ENCODE measurements around the gene IL11RA. TPM values are rescaled to one million over a fixed set of nuclear protein-coding genes. Genes with fewer than 3 reads are reported as not detected.

Gene IL11RA
- total RNA-seq, 2 donors from 2014 or later: 12.6 to 34.2 TPM

- peak; percentile 96 for DNase-seq (ENCODE audit: low spot score)
- intact Hi-C loops (cut with DNase I): no loop called here
Observed at GRCh38 chr9:34701769-34702736, 50.1 kb downstream of the IL11RA start.

- intact Hi-C loops (cut with DNase I): no loop called here
Observed at GRCh38 chr9:34707130-34707529, 55.1 kb downstream of the IL11RA start.

GRCh38 chr9:34709196-34709978, 57.4 kb downstream of the IL11RA start:
- DNase-seq (ENCODE audit: low spot score): peak; percentile 49
- intact Hi-C loops (cut with DNase I): no loop called here

More at GRCh38 chr9:34707130-34707529, 55.1 kb downstream of the IL11RA start:
- DNase-seq (ENCODE audit: low spot score): no peak

- intact Hi-C loops (cut with DNase I): no loop called here
- peak; percentile 81 for DNase-seq (ENCODE audit: low spot score)
Observed at GRCh38 chr9:34710023-34710422, 58.0 kb downstream of the IL11RA start, which contains the start of gene CCL21. Gene CCL21, minus strand, starts transcription at chr9:34710136. Its CDS starts 70 bp downstream, at chr9:34710066.

Other genes starting within 250 kb of the IL11RA start
- 10 to 100 TPM; 26.3 to 39.3 TPM for gene FAM219A, start 193.6 kb upstream of the IL11RA start, total RNA-seq
- gene DNAI1, start 193.4 kb upstream of the IL11RA start, total RNA-seq: not detected
- gene ENHO, start 129.2 kb upstream of the IL11RA start, total RNA-seq: under 1 TPM; 0.24 to 0.74 TPM
- 10 to 100 TPM in 1 of 2 donors, 1 to 10 TPM in 1; 7.0 to 15.5 TPM for gene CNTFR, start 62.5 kb upstream of the IL11RA start, total RNA-seq
- 10 to 100 TPM in 1 of 2 donors, 1 to 10 TPM in 1; 5.1 to 10.8 TPM for gene RPP25L, start 40.1 kb upstream of the IL11RA start, total RNA-seq
- 10 to 100 TPM; 73.8 to 77.0 TPM for gene DCTN3, start 31.7 kb upstream of the IL11RA start, total RNA-seq
- gene ARID3C, start 23.1 kb upstream of the IL11RA start, total RNA-seq: not detected
- gene SIGMAR1, start 14.4 kb upstream of the IL11RA start, total RNA-seq: 10 to 100 TPM; 38.1 to 48.5 TPM
- gene GALT, start 5.5 kb upstream of the IL11RA start, total RNA-seq: 10 to 100 TPM; 22.2 to 33.0 TPM
- gene CCL27, start 10.5 kb downstream of the IL11RA start, total RNA-seq: under 1 TPM in 1 of 2 donors, not detected in 1; 0.33 TPM
- gene CCL19, start 39.1 kb downstream of the IL11RA start, total RNA-seq: 10 to 100 TPM; 15.2 to 27.1 TPM
- 100 to 1,000 TPM; 143 to 161 TPM for gene CCL21, start 58.0 kb downstream of the IL11RA start, total RNA-seq